Small intestine (tissue), 7 donors: ENCODE measurements around the gene BMAL1. TPM values are rescaled to one million over a fixed set of nuclear protein-coding genes. Genes with fewer than 3 reads are reported as not detected.
"Not testable (repeated sequence)": the region's sequence is repeated elsewhere in the genome, so short reads cannot be mapped to it uniquely, and the experiment has no call there.

Experiments used
- DNase-seq, 2 donors: peaks; one replicate each; pipeline versions ENCODE4 v3.0.0 to v3.0.0-alpha.2; 2013
- FAIRE-seq: peaks from 2 replicates; lab custom pipeline; 2012; peaks lifted over from hg19 to GRCh38; lab: Jason Lieb, UNC
- H3K27ac ChIP-seq, 3 donors: one replicate each; pipeline ENCODE4 v1.5.1; 2013; ENCODE audit warnings: low read length in 2 of 3, mild to moderate bottlenecking in 2 of 3, control low read depth in 1 of 3, inconsistent platforms in 1 of 3, low read depth in 1 of 3, moderate library complexity in 1 of 3
- H3K27me3 ChIP-seq, 3 donors: one replicate each; pipeline ENCODE4 v1.6.1; 2013; ENCODE audit warnings: low read length in 3 of 3, inconsistent platforms in 1 of 3; ENCODE audit not compliant: control insufficient read depth in 3 of 3, insufficient read depth in 3 of 3
- H3K36me3 ChIP-seq, 3 donors: one replicate each; pipeline ENCODE4 v1.6.1; 2013; ENCODE audit warnings: low read length in 3 of 3, inconsistent platforms in 1 of 3, low read depth in 1 of 3, mild to moderate bottlenecking in 1 of 3, moderate library complexity in 1 of 3; ENCODE audit not compliant: control insufficient read depth in 3 of 3, insufficient read depth in 2 of 3
- H3K4me1 ChIP-seq, 3 donors: one replicate each; pipeline ENCODE4 v1.6.1; 2013; ENCODE audit warnings: low read length in 2 of 3, inconsistent platforms in 1 of 3, low read depth in 1 of 3, mild to moderate bottlenecking in 1 of 3, moderate library complexity in 1 of 3; ENCODE audit not compliant: control insufficient read depth in 3 of 3, insufficient read depth in 2 of 3
- H3K4me3 ChIP-seq, 3 donors: one replicate each; pipeline ENCODE4 v1.5.1; 2013; ENCODE audit warnings: low read length in 3 of 3, control low read depth in 1 of 3, inconsistent platforms in 1 of 3, low read depth in 1 of 3, mild to moderate bottlenecking in 1 of 3, moderate library complexity in 1 of 3
- H3K9me3 ChIP-seq, 2 donors: one replicate each; pipeline ENCODE4 v1.6.1; 2013; ENCODE audit warnings: low read depth in 1 of 2, low read length in 1 of 2; ENCODE audit not compliant: control insufficient read depth in 2 of 2, insufficient read depth in 1 of 2
- WGBS, 3 donors: extraction: QIAGEN DNeasy Blood & Tissue Kit; methylation state at CpG; one replicate each; pipeline ENCODE4 v1.1.7; 2013; 5-methylcytosine and 5-hydroxymethylcytosine counted together
- polyA plus RNA-seq, 4 donors: library from polyadenylated mRNA; stranded (reverse) in 3 of 4; unstranded in 1 of 4; fragments of 200-250 nt in 3 of 4; fragments of 120-200 nt in 1 of 4; gene quantifications; one replicate each; pipeline versions ENCODE4 v1.2.1 to v1.2.3, GENCODE V29; 2013
- donor health status: healthy with polysubstance abuse.
- donor health status: control.
- donor health status: control.
- donor health status: Bipolar disorder and iron deficiency.
- donor health status: healthy.

The BMAL1 gene
- polyA plus RNA-seq, 4 donors, result 4.6 to 18.3 (median 10.0) TPM

GRCh38 chr11:13380731-13381130 lies 103.1 kb downstream of the BMAL1 start:
- Histone ChIP-seq H3K36me3 (peaks cover 5 to 30% (median 18%) of the 10 kb centered on the region in 3 donors), H3K27me3 (no peaks in the 10 kb centered on the region), H3K4me3 (no peak overlapping the region), H3K4me1 (no peaks in the 10 kb centered on the region), H3K9me3 (no peaks in the 10 kb centered on the region), H3K27ac (no peak overlapping the region)
- no peak for FAIRE-seq
- DNase-seq, result no peak
- WGBS, 3 donors, result 91 to 94% (median 92%) methylated on average over 2 of the region's 2 CpGs

- FAIRE-seq (no peak), DNase-seq (no peak)
- WGBS, 3 donors, result 95 to 96% (median 96%) methylated on average over 3 of the region's 3 CpGs
- Histone ChIP-seq H3K27me3 (no peaks in the 10 kb centered on the region), H3K4me3 (no peak overlapping the region), H3K27ac (no peak overlapping the region), H3K36me3 (peaks cover 5 to 25% (median 5%) of the 10 kb centered on the region in 3 donors), H3K9me3 (no peaks in the 10 kb centered on the region), H3K4me1 (peaks cover 0 to 3% (median 0%) of the 10 kb centered on the region in 3 donors)
These were observed 105.2 kb downstream of the BMAL1 start for GRCh38 chr11:13382751-13383150.

- Histone ChIP-seq H3K36me3 (peaks cover 4 to 18% (median 7%) of the 10 kb centered on the region in 3 donors), H3K4me3 (no peak overlapping the region), H3K27me3 (no peaks in the 10 kb centered on the region), H3K9me3 (no peaks in the 10 kb centered on the region), H3K27ac (no peak overlapping the region), H3K4me1 (peaks cover 0 to 3% (median 0%) of the 10 kb centered on the region in 3 donors)
- DNase-seq (peak; percentile 26 to 45), FAIRE-seq (no peak)
- WGBS, 3 donors, result 28 to 45% (median 35%) methylated on average over 4 of the region's 4 CpGs
These were observed 107.5 kb downstream of the BMAL1 start for GRCh38 chr11:13384908-13385640.

GRCh38 chr11:13386567-13386966 lies 109.0 kb downstream of the BMAL1 start:
- Histone ChIP-seq H3K27me3 (no peaks in the 10 kb centered on the region), H3K27ac (no peak overlapping the region), H3K4me1 (peaks cover 0 to 3% (median 0%) of the 10 kb centered on the region in 3 donors), H3K36me3 (peaks cover 6 to 13% (median 7%) of the 10 kb centered on the region in 3 donors), H3K4me3 (no peak overlapping the region), H3K9me3 (no peaks in the 10 kb centered on the region)
- DNase-seq (peak; percentile 77 to 84), FAIRE-seq (no peak)
- 28 to 76% (median 39%) methylated on average over 2 of the region's 2 CpGs for WGBS, 3 donors

GRCh38 chr11:13388741-13389140 lies 111.2 kb downstream of the BMAL1 start:
- Histone ChIP-seq H3K27ac (no peak overlapping the region), H3K27me3 (no peaks in the 10 kb centered on the region), H3K36me3 (peaks cover 2 to 6% (median 4%) of the 10 kb centered on the region in 3 donors), H3K4me3 (no peak overlapping the region), H3K4me1 (peaks cover 0 to 3% (median 0%) of the 10 kb centered on the region in 3 donors), H3K9me3 (no peaks in the 10 kb centered on the region)
- 80 to 94% (median 94%) methylated on average over 5 of the region's 5 CpGs for WGBS, 3 donors
- FAIRE-seq, result no peak
- no peak for DNase-seq

GRCh38 chr11:13391217-13391616 lies 113.6 kb downstream of the BMAL1 start:
- FAIRE-seq (no peak), DNase-seq (peak; percentile 15 to 35)
- peaks cover 0 to 4% (median 4%) of the 10 kb centered on the region in 3 donors for H3K36me3 ChIP-seq

GRCh38 chr11:13398335-13398734 lies 120.7 kb downstream of the BMAL1 start:
- FAIRE-seq, H3K9me3 ChIP-seq, H3K36me3 ChIP-seq, H3K27ac ChIP-seq, H3K27me3 ChIP-seq, DNase-seq, H3K4me3 ChIP-seq, H3K4me1 ChIP-seq: not testable (repeated sequence)

More at GRCh38 chr11:13391217-13391616, 113.6 kb downstream of the BMAL1 start:
- Histone ChIP-seq H3K27me3 (no peaks in the 10 kb centered on the region), H3K27ac (no peak overlapping the region), H3K9me3 (no peaks in the 10 kb centered on the region), H3K4me1 (peaks cover 0 to 3% (median 0%) of the 10 kb centered on the region in 3 donors), H3K4me3 (no peak overlapping the region)
- WGBS, 3 donors, result 61 to 81% (median 68%) methylated on average over 1 of the region's 1 CpG

GRCh38 chr11:13405220-13405619 lies 127.6 kb downstream of the BMAL1 start:
- H3K27ac ChIP-seq, result no peak overlapping the region
- 93 to 95% (median 95%) methylated on average over 4 of the region's 4 CpGs for WGBS, 3 donors
- peaks cover 0 to 11% (median 2%) of the 10 kb centered on the region in 3 donors for H3K36me3 ChIP-seq
- H3K4me3 ChIP-seq, result no peak overlapping the region
- no peaks in the 10 kb centered on the region for H3K27me3 ChIP-seq
- FAIRE-seq (no peak), DNase-seq (peak in 1 of 2 donors; percentile 36)
- no peaks in the 10 kb centered on the region for H3K4me1 ChIP-seq
- no peaks in the 10 kb centered on the region for H3K9me3 ChIP-seq
